Panc1 (cell line): ENCODE results near the gene CPNE4. TPM values are rescaled to one million over a fixed set of nuclear protein-coding genes. Genes with fewer than 3 reads are reported as not detected.

Experiments
- ATAC-seq: fragments of 200-7000 bp; cut with Tn5 transposase; 2 replicates; pipeline ENCODE4 v1.9.1; 2020; ENCODE audit warnings: mild to moderate bottlenecking, moderate library complexity
- BruUV-seq: library from RNA; stranded (reverse); fragments of 400-500 nt; replicated peaks from 2 replicates; lab custom pipeline; 2021; lab: Mats Ljungman, UMichigan
- CTCF ChIA-PET: fragments of 300-600 bp; sonication (Branson Sonifier 250); formaldehyde crosslinking; loops from one replicate; lab custom pipeline; 2022; ENCODE audit warnings: antibody characterized with exemption; lab: Charles Lee
- POLR2A ChIA-PET: fragments of 300-600 bp; sonication (Branson Sonifier 250); formaldehyde crosslinking; loops from one replicate; lab custom pipeline; 2022; ENCODE audit warnings: antibody characterized with exemption; lab: Charles Lee
- DNase-seq: peaks from one replicate; pipeline ENCODE4 v3.0.0-alpha.2; 2010; ENCODE audit warnings: low read depth, low spot score
- H3K27ac ChIP-seq: 2 replicates; pipeline ENCODE4 v1.5.1; 2011; ENCODE audit warnings: mild to moderate bottlenecking, low read length, inconsistent platforms
- H3K27me3 ChIP-seq: fragments of 200-500 bp; sonication (Bioruptor generic); 2 replicates; pipeline ENCODE4 v1.6.0; 2014; ENCODE audit warnings: low read length, inconsistent platforms; ENCODE audit not compliant: control insufficient read depth, insufficient read depth
- H3K36me3 ChIP-seq: fragments of 200-500 bp; sonication (Bioruptor generic); 2 replicates; pipeline ENCODE4 v1.5.1; 2014; ENCODE audit warnings: inconsistent platforms, mild to moderate bottlenecking, low read length, moderate library complexity; ENCODE audit not compliant: control insufficient read depth, insufficient read depth
- H3K4me1 ChIP-seq: 2 replicates; pipeline ENCODE4 v1.5.1; 2011; ENCODE audit warnings: inconsistent platforms, mild to moderate bottlenecking, low read length, moderate library complexity; ENCODE audit not compliant: control insufficient read depth, insufficient read depth
- H3K4me3 ChIP-seq, 2 experiments: 2 replicates each; pipeline ENCODE4 v1.5.1; 2011 to 2012; ENCODE audit warnings: low read depth in 2 of 2, low read length in 2 of 2, mild to moderate bottlenecking in 2 of 2, inconsistent platforms in 1 of 2, moderate library complexity in 1 of 2
- H3K9me3 ChIP-seq: fragments of 200-500 bp; sonication (Bioruptor generic); 2 replicates; pipeline ENCODE4 v1.5.1; 2014; ENCODE audit warnings: low read depth, mild to moderate bottlenecking, inconsistent platforms, low read length, moderate library complexity; ENCODE audit not compliant: control insufficient read depth, insufficient read depth
- POLR2AphosphoS5 ChIP-seq: IDR thresholded peaks from 2 replicates; pipeline ENCODE4 v1.6.1; 2012; ENCODE audit warnings: mild to moderate bottlenecking, low read depth, low read length, moderate library complexity
- TCF7L2 ChIP-seq: IDR thresholded peaks from 2 replicates; pipeline ENCODE4 v1.6.1; 2011; ENCODE audit warnings: mild to moderate bottlenecking, low read depth, low read length, inconsistent platforms
- in situ Hi-C: cut with HindIII; loops from 2 replicates; pipeline ENCODE4 v1.10.0; 2016; ENCODE audit warnings: low sequenced_read_pairs, low pct_unique_long_range_greater_than_20kb
- intact Hi-C: fragments of 100-400 bp; cut with micrococcal nuclease; formaldehyde crosslinking; loops from one replicate; pipeline ENCODE4 v1.10.0; 2022; ENCODE audit not compliant: unreplicated experiment
- total RNA-seq: library from RNA; stranded (reverse); gene quantifications from one replicate; pipeline ENCODE4 v1.2.1, GENCODE V29; 2021; ENCODE audit not compliant: unreplicated experiment
- TF ChIP-seq, protein P1 (sequence below), 2 experiments: IDR thresholded peaks; 2 replicates each; pipeline ENCODE4 v1.6.1; 2011 to 2012; ENCODE audit warnings: low read depth in 2 of 2, control low read depth in 1 of 2, low read length in 1 of 2, mild to moderate bottlenecking in 1 of 2, moderate library complexity in 1 of 2; ENCODE audit not compliant: insufficient read depth in 1 of 2
- TF ChIP-seq, protein P2 (sequence below): fragments of 450-650 bp; IDR thresholded peaks from 2 replicates; pipeline ENCODE4 v1.5.1; 2017; ENCODE audit warnings: mild to moderate bottlenecking

CPNE4 gene
- total RNA-seq, 1 experiment from 2014 or later, result not detected

DNA sequence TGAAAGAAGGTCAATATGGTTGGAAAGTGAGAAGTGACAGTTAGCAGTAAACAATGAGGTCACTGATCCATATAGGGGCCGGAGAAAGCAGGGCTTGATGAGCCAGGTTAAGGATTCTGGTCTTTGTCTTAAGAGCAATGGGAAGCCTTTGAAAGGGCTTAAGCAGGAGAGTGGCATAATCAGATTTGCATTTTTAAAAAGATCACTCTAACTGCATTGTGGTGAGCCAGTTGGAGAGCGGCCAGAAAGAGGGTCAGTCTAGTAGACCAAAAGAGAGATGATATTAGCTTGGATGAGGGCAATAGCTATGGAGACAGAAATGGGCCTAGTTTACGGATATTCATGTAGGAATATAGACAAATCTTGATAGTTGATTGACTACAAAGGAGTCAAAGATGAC lies 46.6 kb downstream of the CPNE4 start:
- Histone ChIP-seq H3K27me3 (no peaks in the 10 kb centered on the region), H3K4me3 (no peak overlapping the region), H3K36me3 (no peaks in the 10 kb centered on the region), H3K27ac (no peak overlapping the region), H3K4me1 (no peaks in the 10 kb centered on the region), H3K9me3 (no peaks in the 10 kb centered on the region)
- ChIA-PET CTCF (no interaction called here), POLR2A (no interaction called here)
- DNase-seq (no peak), ATAC-seq (no peak)
- in situ Hi-C loops (no loop called here), intact Hi-C loops (no loop called here)
- TF ChIP-seq, protein P1, sequence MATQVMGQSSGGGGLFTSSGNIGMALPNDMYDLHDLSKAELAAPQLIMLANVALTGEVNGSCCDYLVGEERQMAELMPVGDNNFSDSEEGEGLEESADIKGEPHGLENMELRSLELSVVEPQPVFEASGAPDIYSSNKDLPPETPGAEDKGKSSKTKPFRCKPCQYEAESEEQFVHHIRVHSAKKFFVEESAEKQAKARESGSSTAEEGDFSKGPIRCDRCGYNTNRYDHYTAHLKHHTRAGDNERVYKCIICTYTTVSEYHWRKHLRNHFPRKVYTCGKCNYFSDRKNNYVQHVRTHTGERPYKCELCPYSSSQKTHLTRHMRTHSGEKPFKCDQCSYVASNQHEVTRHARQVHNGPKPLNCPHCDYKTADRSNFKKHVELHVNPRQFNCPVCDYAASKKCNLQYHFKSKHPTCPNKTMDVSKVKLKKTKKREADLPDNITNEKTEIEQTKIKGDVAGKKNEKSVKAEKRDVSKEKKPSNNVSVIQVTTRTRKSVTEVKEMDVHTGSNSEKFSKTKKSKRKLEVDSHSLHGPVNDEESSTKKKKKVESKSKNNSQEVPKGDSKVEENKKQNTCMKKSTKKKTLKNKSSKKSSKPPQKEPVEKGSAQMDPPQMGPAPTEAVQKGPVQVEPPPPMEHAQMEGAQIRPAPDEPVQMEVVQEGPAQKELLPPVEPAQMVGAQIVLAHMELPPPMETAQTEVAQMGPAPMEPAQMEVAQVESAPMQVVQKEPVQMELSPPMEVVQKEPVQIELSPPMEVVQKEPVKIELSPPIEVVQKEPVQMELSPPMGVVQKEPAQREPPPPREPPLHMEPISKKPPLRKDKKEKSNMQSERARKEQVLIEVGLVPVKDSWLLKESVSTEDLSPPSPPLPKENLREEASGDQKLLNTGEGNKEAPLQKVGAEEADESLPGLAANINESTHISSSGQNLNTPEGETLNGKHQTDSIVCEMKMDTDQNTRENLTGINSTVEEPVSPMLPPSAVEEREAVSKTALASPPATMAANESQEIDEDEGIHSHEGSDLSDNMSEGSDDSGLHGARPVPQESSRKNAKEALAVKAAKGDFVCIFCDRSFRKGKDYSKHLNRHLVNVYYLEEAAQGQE (IDR thresholded peaks at IDR 0.05; ENCODE audit: insufficient read depth in 1 of 2, low read depth in 2 of 2, low read length in 1 of 2), result no peak
- TF ChIP-seq, protein P2, sequence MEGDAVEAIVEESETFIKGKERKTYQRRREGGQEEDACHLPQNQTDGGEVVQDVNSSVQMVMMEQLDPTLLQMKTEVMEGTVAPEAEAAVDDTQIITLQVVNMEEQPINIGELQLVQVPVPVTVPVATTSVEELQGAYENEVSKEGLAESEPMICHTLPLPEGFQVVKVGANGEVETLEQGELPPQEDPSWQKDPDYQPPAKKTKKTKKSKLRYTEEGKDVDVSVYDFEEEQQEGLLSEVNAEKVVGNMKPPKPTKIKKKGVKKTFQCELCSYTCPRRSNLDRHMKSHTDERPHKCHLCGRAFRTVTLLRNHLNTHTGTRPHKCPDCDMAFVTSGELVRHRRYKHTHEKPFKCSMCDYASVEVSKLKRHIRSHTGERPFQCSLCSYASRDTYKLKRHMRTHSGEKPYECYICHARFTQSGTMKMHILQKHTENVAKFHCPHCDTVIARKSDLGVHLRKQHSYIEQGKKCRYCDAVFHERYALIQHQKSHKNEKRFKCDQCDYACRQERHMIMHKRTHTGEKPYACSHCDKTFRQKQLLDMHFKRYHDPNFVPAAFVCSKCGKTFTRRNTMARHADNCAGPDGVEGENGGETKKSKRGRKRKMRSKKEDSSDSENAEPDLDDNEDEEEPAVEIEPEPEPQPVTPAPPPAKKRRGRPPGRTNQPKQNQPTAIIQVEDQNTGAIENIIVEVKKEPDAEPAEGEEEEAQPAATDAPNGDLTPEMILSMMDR, result no peak
- TF ChIP-seq POLR2AphosphoS5, result no peak
- BruUV-seq, result no TSS peak

DNA sequence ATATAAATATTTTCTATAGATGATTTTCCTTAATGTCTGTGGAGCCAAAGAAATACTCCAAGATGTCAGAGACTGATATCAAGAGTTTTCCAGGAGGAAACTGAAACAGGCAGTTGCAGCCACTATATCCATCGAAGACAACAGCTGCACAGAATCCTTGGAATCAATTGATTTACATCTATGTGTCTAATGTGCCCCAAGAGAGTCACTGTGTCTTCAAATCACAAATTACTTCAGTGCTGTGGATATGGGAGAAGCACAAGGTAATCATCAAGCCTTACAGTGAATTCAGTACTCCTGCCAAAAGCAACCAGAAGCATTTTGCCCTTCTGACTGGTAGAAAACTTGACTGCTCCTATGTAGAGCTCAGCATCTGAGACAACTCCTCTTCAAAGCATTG lies 51.1 kb downstream of the CPNE4 start:
- ATAC-seq, result no peak
- Histone ChIP-seq H3K36me3 (no peaks in the 10 kb centered on the region), H3K9me3 (no peaks in the 10 kb centered on the region), H3K27ac (no peak overlapping the region), H3K27me3 (no peaks in the 10 kb centered on the region), H3K4me1 (no peaks in the 10 kb centered on the region), H3K4me3 (no peak overlapping the region)
- ChIA-PET POLR2A (no interaction called here), CTCF (no interaction called here)
- DNase-seq, result no peak
- in situ Hi-C loops (no loop called here), intact Hi-C loops (no loop called here)
- BruUV-seq, result no TSS peak
- TF ChIP-seq, protein P1 (IDR thresholded peaks at IDR 0.05; ENCODE audit: insufficient read depth in 1 of 2, low read depth in 2 of 2, low read length in 1 of 2), result no peak
- no peak for TF ChIP-seq POLR2AphosphoS5
- TF ChIP-seq TCF7L2, result no peak
- TF ChIP-seq, protein P2, result no peak
